Activated naive CD4-positive, alpha-beta T cell treated with anti-CD3 and anti-CD28 coated beads for 36 hours (primary cell): ENCODE measurements around the gene C20orf204. TPM values are rescaled to one million over a fixed set of nuclear protein-coding genes. Genes with fewer than 3 reads are reported as not detected.
A peak's percentile ranks its signal among the peaks of the same experiment; 100 is the strongest.

ENCODE experiments used
- CTCF ChIA-PET: fragments of 350-600 bp; sonication (Branson Sonifier 250); formaldehyde crosslinking; loops from one replicate; lab custom pipeline; 2021; ENCODE audit warnings: antibody characterized with exemption; lab: Charles Lee
- DNase-seq: peaks from one replicate; pipeline ENCODE4 v3.0.0-alpha.2; 2020
- H3K27ac Mint-ChIP-seq: one replicate; pipeline ENCODE4 v1.8.0; 2021; ENCODE audit warnings: mild to moderate bottlenecking, mixed read lengths
- H3K27me3 Mint-ChIP-seq: one replicate; pipeline ENCODE4 v1.8.0; 2021; ENCODE audit warnings: low read depth, mixed read lengths
- H3K36me3 Mint-ChIP-seq: one replicate; pipeline ENCODE4 v1.8.0; 2021; ENCODE audit warnings: low read depth, mixed read lengths
- H3K4me1 Mint-ChIP-seq: one replicate; pipeline ENCODE4 v1.8.0; 2021; ENCODE audit warnings: low read depth, mixed read lengths
- H3K4me3 Mint-ChIP-seq: one replicate; pipeline ENCODE4 v1.8.0; 2021; ENCODE audit warnings: mild to moderate bottlenecking, moderate library complexity, mixed read lengths
- H3K9me3 Mint-ChIP-seq: one replicate; pipeline ENCODE4 v1.8.0; 2021; ENCODE audit warnings: mixed read lengths
- intact Hi-C: fragments of 100-400 bp; cut with micrococcal nuclease; formaldehyde crosslinking; loops from one replicate; pipeline ENCODE4 v1.15.1; 2023
- total RNA-seq, 2 experiments: library from RNA; stranded (reverse); gene quantifications; one replicate each; pipeline ENCODE4 v1.2.3, GENCODE V29; 2021

The C20orf204 gene
- total RNA-seq, 2 experiments from 2014 or later, result 1.1 to 1.7 TPM

GRCh38 chr20:64030371-64031134 lies 5.4 kb upstream of the C20orf204 start:
- H3K27me3 Mint-ChIP-seq, result no peaks in the 10 kb centered on the region
- H3K4me3 Mint-ChIP-seq, result no peak overlapping the region
- peaks cover 16% of the 10 kb centered on the region for H3K4me1 Mint-ChIP-seq
- peaks cover 18% of the 10 kb centered on the region for H3K36me3 Mint-ChIP-seq
- intact Hi-C loops, result no loop called here
- H3K27ac Mint-ChIP-seq, result no peak overlapping the region
- no peaks in the 10 kb centered on the region for H3K9me3 Mint-ChIP-seq
- CTCF ChIA-PET, result no interaction called here
- DNase-seq, result no peak

GRCh38 chr20:64031822-64032314 lies 4.1 kb upstream of the C20orf204 start:
- no peaks in the 10 kb centered on the region for H3K9me3 Mint-ChIP-seq
- peaks cover 16% of the 10 kb centered on the region for H3K36me3 Mint-ChIP-seq
- intact Hi-C loops, result no loop called here

GRCh38 chr20:64032706-64033624 lies 3.0 kb upstream of the C20orf204 start:
- DNase-seq, result no peak
- intact Hi-C loops, result no loop called here
- Mint-ChIP-seq H3K4me3 (no peak overlapping the region), H3K27ac (no peak overlapping the region), H3K27me3 (peaks cover 2% of the 10 kb centered on the region), H3K9me3 (no peaks in the 10 kb centered on the region), H3K36me3 (peaks cover 10% of the 10 kb centered on the region), H3K4me1 (peaks cover 33% of the 10 kb centered on the region)
- CTCF ChIA-PET, result interaction anchor here (0.6 to 1.1 kb wide), 2 partner anchors 10 to 24 kb away, joined by 3 to 4 read pairs; no protein-coding TSS in a partner anchor

More at GRCh38 chr20:64031822-64032314, 4.1 kb upstream of the C20orf204 start:
- no peak overlapping the region for H3K4me3 Mint-ChIP-seq
- H3K27ac Mint-ChIP-seq, result no peak overlapping the region
- peaks cover 27% of the 10 kb centered on the region for H3K4me1 Mint-ChIP-seq
- CTCF ChIA-PET, result interaction anchor here (0.7 kb wide), 1 partner anchor 615 kb away, joined by 3 read pairs; no protein-coding TSS in a partner anchor
- DNase-seq, result no peak
- no peaks in the 10 kb centered on the region for H3K27me3 Mint-ChIP-seq

GRCh38 chr20:64033981-64034493 lies 1.9 kb upstream of the C20orf204 start:
- H3K4me1 Mint-ChIP-seq, result peaks cover 34% of the 10 kb centered on the region
- H3K4me3 Mint-ChIP-seq, result no peak overlapping the region
- intact Hi-C loops, result no loop called here

GRCh38 chr20:64035066-64035932 lies 683 bp upstream of the C20orf204 start:
- intact Hi-C loops, result loop anchor here (5.0 kb wide), 1 partner anchor 128 kb away; no protein-coding TSS in a partner anchor
- H3K9me3 Mint-ChIP-seq, result no peaks in the 10 kb centered on the region
- H3K4me1 Mint-ChIP-seq, result peaks cover 46% of the 10 kb centered on the region
- peak overlapping the region; percentile 88 for H3K27ac Mint-ChIP-seq
- no peak overlapping the region for H3K4me3 Mint-ChIP-seq
- peak; percentile 61 for DNase-seq
- H3K27me3 Mint-ChIP-seq, result peaks cover 2% of the 10 kb centered on the region
- peaks cover 4% of the 10 kb centered on the region for H3K36me3 Mint-ChIP-seq
- CTCF ChIA-PET, result interaction anchor here (0.7 to 1.5 kb wide), 2 partner anchors 19 to 398 kb away, joined by 3 to 4 read pairs; no protein-coding TSS in a partner anchor

More at GRCh38 chr20:64033981-64034493, 1.9 kb upstream of the C20orf204 start:
- H3K27me3 Mint-ChIP-seq, result peaks cover 2% of the 10 kb centered on the region
- CTCF ChIA-PET, result interaction anchor here (1.1 kb wide), 1 partner anchor 23 kb away, joined by 3 read pairs; no protein-coding TSS in a partner anchor
- DNase-seq, result no peak
- H3K27ac Mint-ChIP-seq, result peak overlapping the region; percentile 46
- no peaks in the 10 kb centered on the region for H3K9me3 Mint-ChIP-seq
- peaks cover 9% of the 10 kb centered on the region for H3K36me3 Mint-ChIP-seq

GRCh38 chr20:64036346-64037198 lies 590 bp downstream of the C20orf204 start:
- Mint-ChIP-seq H3K36me3 (peaks cover 2% of the 10 kb centered on the region), H3K27me3 (peaks cover 2% of the 10 kb centered on the region), H3K9me3 (no peaks in the 10 kb centered on the region), H3K4me1 (peaks cover 52% of the 10 kb centered on the region), H3K27ac (no peak overlapping the region), H3K4me3 (peak overlapping the region; percentile 4)
- intact Hi-C loops, result loop anchor here (5.0 kb wide), 1 partner anchor 129 kb away; no protein-coding TSS in a partner anchor
- CTCF ChIA-PET, result interaction anchor here (0.7 to 5.3 kb wide), 6 partner anchors 13 to 399 kb away, joined by 3 to 39 read pairs (median 4); partner anchors contain the start of genes PRPF6 and SAMD10
- peak; percentile 38 for DNase-seq

- H3K27ac Mint-ChIP-seq, result no peak overlapping the region
- CTCF ChIA-PET, result interaction anchor here (0.7 to 5.3 kb wide), 4 partner anchors 14 to 84 kb away, joined by 3 to 39 read pairs (median 18); partner anchors contain the start of genes PRPF6 and SAMD10
- DNase-seq, result no peak
- peaks cover 53% of the 10 kb centered on the region for H3K4me1 Mint-ChIP-seq
- no peaks in the 10 kb centered on the region for H3K9me3 Mint-ChIP-seq
- intact Hi-C loops, result loop anchor here (5.0 kb wide), 1 partner anchor 130 kb away; no protein-coding TSS in a partner anchor
- H3K27me3 Mint-ChIP-seq, result peaks cover 2% of the 10 kb centered on the region
- no peak overlapping the region for H3K4me3 Mint-ChIP-seq
- H3K36me3 Mint-ChIP-seq, result peaks cover 2% of the 10 kb centered on the region
These were observed 1.2 kb downstream of the C20orf204 start for GRCh38 chr20:64037199-64037497.

- Mint-ChIP-seq H3K4me3 (peak overlapping the region; percentile 39), H3K27ac (no peak overlapping the region), H3K4me1 (peaks cover 53% of the 10 kb centered on the region), H3K36me3 (peaks cover 2% of the 10 kb centered on the region), H3K9me3 (no peaks in the 10 kb centered on the region), H3K27me3 (peaks cover 2% of the 10 kb centered on the region)
- intact Hi-C loops, result loop anchor here (1.0 to 5.0 kb wide), 3 partner anchors 45 to 130 kb away; no protein-coding TSS in a partner anchor
- DNase-seq, result no peak
- CTCF ChIA-PET, result interaction anchor here (0.7 to 5.3 kb wide), 15 partner anchors 10 to 219 kb away, joined by 3 to 39 read pairs (median 8); partner anchors contain the start of genes LKAAEAR1, PCMTD2, PRPF6 and SAMD10
These were observed 1.7 kb downstream of the C20orf204 start for GRCh38 chr20:64037498-64038213.

GRCh38 chr20:64038224-64038564 lies 2.2 kb downstream of the C20orf204 start:
- H3K27me3 Mint-ChIP-seq, result peaks cover 2% of the 10 kb centered on the region
- H3K36me3 Mint-ChIP-seq, result peaks cover 2% of the 10 kb centered on the region
- peaks cover 53% of the 10 kb centered on the region for H3K4me1 Mint-ChIP-seq
- no peaks in the 10 kb centered on the region for H3K9me3 Mint-ChIP-seq
- CTCF ChIA-PET, result interaction anchor here (0.7 to 5.3 kb wide), 15 partner anchors 9 to 219 kb away, joined by 3 to 39 read pairs (median 8); partner anchors contain the start of genes LKAAEAR1, PCMTD2, PRPF6 and SAMD10
- no peak overlapping the region for H3K27ac Mint-ChIP-seq
- peak overlapping the region; percentile 32 for H3K4me3 Mint-ChIP-seq
- DNase-seq, result no peak
- intact Hi-C loops, result loop anchor here (1.0 to 5.0 kb wide), 3 partner anchors 45 to 131 kb away; no protein-coding TSS in a partner anchor
